ENCODE measurements around the gene CCDC88B.

DNA sequence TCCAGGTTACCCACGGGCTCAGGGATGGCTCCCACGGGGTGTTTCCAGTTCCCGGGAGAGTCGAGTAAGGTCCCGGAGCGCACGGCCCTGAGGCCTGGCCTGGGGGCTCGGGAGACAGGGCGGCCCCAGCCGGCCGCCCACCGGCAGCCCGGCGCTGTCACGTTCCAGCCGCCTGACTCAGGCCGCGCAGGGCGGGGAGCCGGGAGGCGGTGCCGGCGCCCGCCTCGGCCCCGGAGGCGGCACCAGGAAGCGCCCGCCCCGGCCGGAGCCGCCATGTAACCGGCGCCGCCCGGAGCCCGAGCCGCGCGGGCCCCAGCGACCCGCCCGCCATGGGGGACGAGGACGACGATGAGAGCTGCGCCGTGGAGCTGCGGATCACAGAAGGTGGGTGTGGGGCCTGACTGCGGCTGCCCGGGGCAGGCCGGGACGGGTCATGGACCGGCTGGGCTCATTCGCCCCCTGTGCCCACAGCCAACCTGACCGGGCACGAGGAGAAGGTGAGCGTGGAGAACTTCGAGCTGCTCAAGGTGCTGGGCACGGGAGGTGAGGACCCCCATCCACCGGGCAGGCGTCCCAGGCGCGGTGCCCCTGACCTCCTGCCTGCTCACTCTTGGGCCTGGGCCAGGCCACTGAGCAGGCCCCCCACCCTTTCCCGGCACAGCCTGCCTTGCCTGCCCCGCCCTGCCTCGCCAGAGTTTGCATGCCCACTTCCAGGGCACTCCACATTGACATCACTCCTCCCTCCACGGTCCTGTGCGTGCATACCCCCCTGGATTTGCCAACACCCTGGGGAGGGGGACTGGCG is 19.1 kb downstream of the CCDC88B start, which contains the start of gene RPS6KA4:
- TF ChIP-seq ZNF274 (IDR thresholded peaks at IDR 0.05; ENCODE audit: low read length) (no peak), ZNF274 (tag by site-specific recombination; IDR thresholded peaks at IDR 0.05; ENCODE audit: borderline replicate concordance) (no peak), ZNF223 (tag by site-specific recombination; IDR thresholded peaks at IDR 0.05) (no peak), TCF7L2 (IDR thresholded peaks at IDR 0.05; ENCODE audit: borderline replicate concordance, low read depth, low read length) (no peak), ZNF473 (tag by site-specific recombination; IDR thresholded peaks at IDR 0.05) (no peak), TRIM28 (IDR thresholded peaks at IDR 0.05; ENCODE audit: borderline replicate concordance, low read length) (no peak), ZNF510 (tag by site-specific recombination; IDR thresholded peaks at IDR 0.05; ENCODE audit: insufficient replicate concordance) (no peak)
- TF ChIP-seq, protein P1, sequence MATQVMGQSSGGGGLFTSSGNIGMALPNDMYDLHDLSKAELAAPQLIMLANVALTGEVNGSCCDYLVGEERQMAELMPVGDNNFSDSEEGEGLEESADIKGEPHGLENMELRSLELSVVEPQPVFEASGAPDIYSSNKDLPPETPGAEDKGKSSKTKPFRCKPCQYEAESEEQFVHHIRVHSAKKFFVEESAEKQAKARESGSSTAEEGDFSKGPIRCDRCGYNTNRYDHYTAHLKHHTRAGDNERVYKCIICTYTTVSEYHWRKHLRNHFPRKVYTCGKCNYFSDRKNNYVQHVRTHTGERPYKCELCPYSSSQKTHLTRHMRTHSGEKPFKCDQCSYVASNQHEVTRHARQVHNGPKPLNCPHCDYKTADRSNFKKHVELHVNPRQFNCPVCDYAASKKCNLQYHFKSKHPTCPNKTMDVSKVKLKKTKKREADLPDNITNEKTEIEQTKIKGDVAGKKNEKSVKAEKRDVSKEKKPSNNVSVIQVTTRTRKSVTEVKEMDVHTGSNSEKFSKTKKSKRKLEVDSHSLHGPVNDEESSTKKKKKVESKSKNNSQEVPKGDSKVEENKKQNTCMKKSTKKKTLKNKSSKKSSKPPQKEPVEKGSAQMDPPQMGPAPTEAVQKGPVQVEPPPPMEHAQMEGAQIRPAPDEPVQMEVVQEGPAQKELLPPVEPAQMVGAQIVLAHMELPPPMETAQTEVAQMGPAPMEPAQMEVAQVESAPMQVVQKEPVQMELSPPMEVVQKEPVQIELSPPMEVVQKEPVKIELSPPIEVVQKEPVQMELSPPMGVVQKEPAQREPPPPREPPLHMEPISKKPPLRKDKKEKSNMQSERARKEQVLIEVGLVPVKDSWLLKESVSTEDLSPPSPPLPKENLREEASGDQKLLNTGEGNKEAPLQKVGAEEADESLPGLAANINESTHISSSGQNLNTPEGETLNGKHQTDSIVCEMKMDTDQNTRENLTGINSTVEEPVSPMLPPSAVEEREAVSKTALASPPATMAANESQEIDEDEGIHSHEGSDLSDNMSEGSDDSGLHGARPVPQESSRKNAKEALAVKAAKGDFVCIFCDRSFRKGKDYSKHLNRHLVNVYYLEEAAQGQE (tag by site-specific recombination; IDR thresholded peaks at IDR 0.05): no peak
- TF ChIP-seq, protein P2, sequence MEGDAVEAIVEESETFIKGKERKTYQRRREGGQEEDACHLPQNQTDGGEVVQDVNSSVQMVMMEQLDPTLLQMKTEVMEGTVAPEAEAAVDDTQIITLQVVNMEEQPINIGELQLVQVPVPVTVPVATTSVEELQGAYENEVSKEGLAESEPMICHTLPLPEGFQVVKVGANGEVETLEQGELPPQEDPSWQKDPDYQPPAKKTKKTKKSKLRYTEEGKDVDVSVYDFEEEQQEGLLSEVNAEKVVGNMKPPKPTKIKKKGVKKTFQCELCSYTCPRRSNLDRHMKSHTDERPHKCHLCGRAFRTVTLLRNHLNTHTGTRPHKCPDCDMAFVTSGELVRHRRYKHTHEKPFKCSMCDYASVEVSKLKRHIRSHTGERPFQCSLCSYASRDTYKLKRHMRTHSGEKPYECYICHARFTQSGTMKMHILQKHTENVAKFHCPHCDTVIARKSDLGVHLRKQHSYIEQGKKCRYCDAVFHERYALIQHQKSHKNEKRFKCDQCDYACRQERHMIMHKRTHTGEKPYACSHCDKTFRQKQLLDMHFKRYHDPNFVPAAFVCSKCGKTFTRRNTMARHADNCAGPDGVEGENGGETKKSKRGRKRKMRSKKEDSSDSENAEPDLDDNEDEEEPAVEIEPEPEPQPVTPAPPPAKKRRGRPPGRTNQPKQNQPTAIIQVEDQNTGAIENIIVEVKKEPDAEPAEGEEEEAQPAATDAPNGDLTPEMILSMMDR (tag by site-specific recombination; IDR thresholded peaks at IDR 0.05): no peak
- TF ChIP-seq, protein P3, sequence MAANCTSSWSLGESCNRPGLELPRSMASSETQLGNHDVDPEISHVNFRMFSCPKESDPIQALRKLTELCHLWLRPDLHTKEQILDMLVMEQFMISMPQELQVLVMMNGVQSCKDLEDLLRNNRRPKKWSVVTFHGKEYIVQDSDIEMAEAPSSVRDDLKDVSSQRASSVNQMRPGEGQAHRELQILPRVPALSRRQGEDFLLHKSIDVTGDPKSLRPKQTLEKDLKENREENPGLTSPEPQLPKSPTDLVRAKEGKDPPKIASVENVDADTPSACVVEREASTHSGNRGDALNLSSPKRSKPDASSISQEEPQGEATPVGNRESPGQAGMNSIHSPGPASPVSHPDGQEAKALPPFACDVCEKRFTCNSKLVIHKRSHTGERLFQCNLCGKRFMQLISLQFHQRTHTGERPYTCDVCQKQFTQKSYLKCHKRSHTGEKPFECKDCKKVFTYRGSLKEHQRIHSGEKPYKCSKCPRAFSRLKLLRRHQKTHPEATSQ (tag by site-specific recombination; IDR thresholded peaks at IDR 0.05): 0 out of 2 replicates have a peak, but pooled peaks have one; percentile 28
- TF ChIP-seq, protein P4, sequence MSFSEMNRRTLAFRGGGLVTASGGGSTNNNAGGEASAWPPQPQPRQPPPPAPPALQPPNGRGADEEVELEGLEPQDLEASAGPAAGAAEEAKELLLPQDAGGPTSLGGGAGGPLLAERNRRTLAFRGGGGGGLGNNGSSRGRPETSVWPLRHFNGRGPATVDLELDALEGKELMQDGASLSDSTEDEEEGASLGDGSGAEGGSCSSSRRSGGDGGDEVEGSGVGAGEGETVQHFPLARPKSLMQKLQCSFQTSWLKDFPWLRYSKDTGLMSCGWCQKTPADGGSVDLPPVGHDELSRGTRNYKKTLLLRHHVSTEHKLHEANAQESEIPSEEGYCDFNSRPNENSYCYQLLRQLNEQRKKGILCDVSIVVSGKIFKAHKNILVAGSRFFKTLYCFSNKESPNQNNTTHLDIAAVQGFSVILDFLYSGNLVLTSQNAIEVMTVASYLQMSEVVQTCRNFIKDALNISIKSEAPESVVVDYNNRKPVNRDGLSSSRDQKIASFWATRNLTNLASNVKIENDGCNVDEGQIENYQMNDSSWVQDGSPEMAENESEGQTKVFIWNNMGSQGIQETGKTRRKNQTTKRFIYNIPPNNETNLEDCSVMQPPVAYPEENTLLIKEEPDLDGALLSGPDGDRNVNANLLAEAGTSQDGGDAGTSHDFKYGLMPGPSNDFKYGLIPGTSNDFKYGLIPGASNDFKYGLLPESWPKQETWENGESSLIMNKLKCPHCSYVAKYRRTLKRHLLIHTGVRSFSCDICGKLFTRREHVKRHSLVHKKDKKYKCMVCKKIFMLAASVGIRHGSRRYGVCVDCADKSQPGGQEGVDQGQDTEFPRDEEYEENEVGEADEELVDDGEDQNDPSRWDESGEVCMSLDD (tag by site-specific recombination; IDR thresholded peaks at IDR 0.05): no peak
- TF ChIP-seq, protein P5, sequence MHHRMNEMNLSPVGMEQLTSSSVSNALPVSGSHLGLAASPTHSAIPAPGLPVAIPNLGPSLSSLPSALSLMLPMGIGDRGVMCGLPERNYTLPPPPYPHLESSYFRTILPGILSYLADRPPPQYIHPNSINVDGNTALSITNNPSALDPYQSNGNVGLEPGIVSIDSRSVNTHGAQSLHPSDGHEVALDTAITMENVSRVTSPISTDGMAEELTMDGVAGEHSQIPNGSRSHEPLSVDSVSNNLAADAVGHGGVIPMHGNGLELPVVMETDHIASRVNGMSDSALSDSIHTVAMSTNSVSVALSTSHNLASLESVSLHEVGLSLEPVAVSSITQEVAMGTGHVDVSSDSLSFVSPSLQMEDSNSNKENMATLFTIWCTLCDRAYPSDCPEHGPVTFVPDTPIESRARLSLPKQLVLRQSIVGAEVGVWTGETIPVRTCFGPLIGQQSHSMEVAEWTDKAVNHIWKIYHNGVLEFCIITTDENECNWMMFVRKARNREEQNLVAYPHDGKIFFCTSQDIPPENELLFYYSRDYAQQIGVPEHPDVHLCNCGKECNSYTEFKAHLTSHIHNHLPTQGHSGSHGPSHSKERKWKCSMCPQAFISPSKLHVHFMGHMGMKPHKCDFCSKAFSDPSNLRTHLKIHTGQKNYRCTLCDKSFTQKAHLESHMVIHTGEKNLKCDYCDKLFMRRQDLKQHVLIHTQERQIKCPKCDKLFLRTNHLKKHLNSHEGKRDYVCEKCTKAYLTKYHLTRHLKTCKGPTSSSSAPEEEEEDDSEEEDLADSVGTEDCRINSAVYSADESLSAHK (tag by site-specific recombination; IDR thresholded peaks at IDR 0.05): no peak
- TF ChIP-seq, protein P6, sequence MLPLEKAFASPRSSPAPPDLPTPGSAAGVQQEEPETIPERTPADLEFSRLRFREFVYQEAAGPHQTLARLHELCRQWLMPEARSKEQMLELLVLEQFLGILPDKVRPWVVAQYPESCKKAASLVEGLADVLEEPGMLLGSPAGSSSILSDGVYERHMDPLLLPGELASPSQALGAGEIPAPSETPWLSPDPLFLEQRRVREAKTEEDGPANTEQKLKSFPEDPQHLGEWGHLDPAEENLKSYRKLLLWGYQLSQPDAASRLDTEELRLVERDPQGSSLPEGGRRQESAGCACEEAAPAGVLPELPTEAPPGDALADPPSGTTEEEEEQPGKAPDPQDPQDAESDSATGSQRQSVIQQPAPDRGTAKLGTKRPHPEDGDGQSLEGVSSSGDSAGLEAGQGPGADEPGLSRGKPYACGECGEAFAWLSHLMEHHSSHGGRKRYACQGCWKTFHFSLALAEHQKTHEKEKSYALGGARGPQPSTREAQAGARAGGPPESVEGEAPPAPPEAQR (tag by site-specific recombination; IDR thresholded peaks at IDR 0.05): no peak
